PC-9 (cell line): ENCODE results near the gene DIP2C.

ENCODE experiments used
- EZH2 ChIP-seq: fragments of 200-600 bp; sonication (generic); IDR thresholded peaks from 2 replicates; pipeline ENCODE4 v1.8.0; 2017; ENCODE audit warnings: antibody characterized with exemption, low read depth
- TF ChIP-seq, protein P1 (sequence below): fragments of 200-600 bp; sonication (generic); conservative IDR thresholded peaks from 2 replicates; pipeline ENCODE4 v1.6.1; 2017; ENCODE audit warnings: mixed run types, antibody characterized with exemption, mild to moderate bottlenecking, moderate library complexity

DNA sequence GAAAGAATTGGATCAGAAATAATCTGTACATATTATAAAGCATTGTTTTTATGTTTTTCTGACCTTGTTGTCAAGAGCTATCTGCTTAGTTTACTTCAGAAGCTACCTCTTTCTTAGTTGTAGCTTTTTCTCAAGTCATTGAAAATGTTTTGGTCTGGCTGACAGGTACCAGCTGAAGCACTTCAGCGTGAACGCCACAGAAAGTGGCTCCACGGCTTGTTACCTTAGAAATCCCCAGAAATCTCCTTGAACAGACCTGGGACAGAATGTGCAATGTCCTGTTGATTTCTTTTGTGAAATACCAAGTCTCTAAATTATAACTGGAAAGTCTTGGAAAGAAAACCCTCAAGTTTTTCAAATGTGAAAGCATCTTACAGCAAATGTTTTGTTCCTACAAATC lies 457.4 kb downstream of the DIP2C start:
- TF ChIP-seq, protein P1, sequence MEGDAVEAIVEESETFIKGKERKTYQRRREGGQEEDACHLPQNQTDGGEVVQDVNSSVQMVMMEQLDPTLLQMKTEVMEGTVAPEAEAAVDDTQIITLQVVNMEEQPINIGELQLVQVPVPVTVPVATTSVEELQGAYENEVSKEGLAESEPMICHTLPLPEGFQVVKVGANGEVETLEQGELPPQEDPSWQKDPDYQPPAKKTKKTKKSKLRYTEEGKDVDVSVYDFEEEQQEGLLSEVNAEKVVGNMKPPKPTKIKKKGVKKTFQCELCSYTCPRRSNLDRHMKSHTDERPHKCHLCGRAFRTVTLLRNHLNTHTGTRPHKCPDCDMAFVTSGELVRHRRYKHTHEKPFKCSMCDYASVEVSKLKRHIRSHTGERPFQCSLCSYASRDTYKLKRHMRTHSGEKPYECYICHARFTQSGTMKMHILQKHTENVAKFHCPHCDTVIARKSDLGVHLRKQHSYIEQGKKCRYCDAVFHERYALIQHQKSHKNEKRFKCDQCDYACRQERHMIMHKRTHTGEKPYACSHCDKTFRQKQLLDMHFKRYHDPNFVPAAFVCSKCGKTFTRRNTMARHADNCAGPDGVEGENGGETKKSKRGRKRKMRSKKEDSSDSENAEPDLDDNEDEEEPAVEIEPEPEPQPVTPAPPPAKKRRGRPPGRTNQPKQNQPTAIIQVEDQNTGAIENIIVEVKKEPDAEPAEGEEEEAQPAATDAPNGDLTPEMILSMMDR, result no peak
- no peak for TF ChIP-seq EZH2
